ENCODE results near the gene PLK5.
"Not testable (repeated sequence)": the region's sequence is repeated elsewhere in the genome, so short reads cannot be mapped to it uniquely, and the experiment has no call there.

Gene PLK5

GRCh38 chr19:1519802-1520201, 4.1 kb upstream of the PLK5 start:
- peak overlapping the region in 1 of 2 donors; percentile 52 for H3K4me3 ChIP-seq (ENCODE audit: low read length in 2 of 2)
- peak overlapping the region; percentile 76 for H3K18ac ChIP-seq (ENCODE audit: low read length)
- H2AFZ ChIP-seq (ENCODE audit: low read length); H3K23ac ChIP-seq (ENCODE audit: low read depth, low read length, poor library complexity); H2BK120ac ChIP-seq (ENCODE audit: low read depth, low read length); H3K79me1 ChIP-seq (ENCODE audit: low read depth, low read length); H3K9me3 ChIP-seq (replicated peaks in 1 of 2; ENCODE audit: control insufficient read depth in 2 of 2, insufficient read depth in 1 of 2, low read depth in 1 of 2, low read length in 2 of 2); H3K4me1 ChIP-seq (ENCODE audit: control insufficient read depth in 2 of 2, insufficient read depth in 1 of 2, low read depth in 1 of 2, low read length in 2 of 2); H3K27ac ChIP-seq (replicated peaks; ENCODE audit: low read length); DNase-seq (ENCODE audit: low spot score); H2BK5ac ChIP-seq (ENCODE audit: low read length); H3K36me3 ChIP-seq (replicated peaks in 1 of 2; ENCODE audit: control insufficient read depth in 2 of 2, insufficient read depth in 2 of 2, low read length in 2 of 2); H3K4me2 ChIP-seq (ENCODE audit: insufficient read depth, low read length, poor library complexity, severe bottlenecking); H2BK15ac ChIP-seq (ENCODE audit: low read length); H3K9ac ChIP-seq (ENCODE audit: low read depth, low read length, poor library complexity); H4K91ac ChIP-seq (ENCODE audit: low read depth, low read length, poor library complexity); H2BK12ac ChIP-seq (ENCODE audit: low read length); H3K4ac ChIP-seq (ENCODE audit: low read length): not testable (repeated sequence)
- H4K8ac ChIP-seq (ENCODE audit: low read depth, low read length), result peak overlapping the region; percentile 96
- peaks cover 7 to 66% (median 22%) of the 10 kb centered on the region in 3 experiments for H3K27me3 ChIP-seq (ENCODE audit: control insufficient read depth in 3 of 3, insufficient read depth in 3 of 3, low read depth in 1 of 3, low read length in 3 of 3)
- H3K14ac ChIP-seq (ENCODE audit: low read length), result peak overlapping the region; percentile 56
- WGBS, 2 donors (ENCODE audit: extremely low coverage in 2 of 2, insufficient read length in 2 of 2, insufficient replicate concordance in 1 of 2), result no CpG with 5 or more reads among the region's 8 CpGs
- H2AK5ac ChIP-seq (ENCODE audit: low read depth, low read length), result peak overlapping the region; percentile 75

- peaks cover 4 to 6% of the 10 kb centered on the region in 2 donors for H3K4me1 ChIP-seq (ENCODE audit: control insufficient read depth in 2 of 2, insufficient read depth in 1 of 2, low read depth in 1 of 2, low read length in 2 of 2)
- no peak overlapping the region for H3K4ac ChIP-seq (ENCODE audit: low read length)
- no CpG with 5 or more reads among the region's 17 CpGs for WGBS, 2 donors (ENCODE audit: extremely low coverage in 2 of 2, insufficient read length in 2 of 2, insufficient replicate concordance in 1 of 2)
- no peak overlapping the region for H3K4me2 ChIP-seq (ENCODE audit: insufficient read depth, low read length, poor library complexity, severe bottlenecking)
- H2BK15ac ChIP-seq (ENCODE audit: low read length), result peak overlapping the region; percentile 26
- peaks cover 8 to 66% (median 27%) of the 10 kb centered on the region in 3 experiments for H3K27me3 ChIP-seq (ENCODE audit: control insufficient read depth in 3 of 3, insufficient read depth in 3 of 3, low read depth in 1 of 3, low read length in 3 of 3)
- peak overlapping the region; percentile 56 for H3K14ac ChIP-seq (ENCODE audit: low read length)
- no peak overlapping the region for H3K23ac ChIP-seq (ENCODE audit: low read depth, low read length, poor library complexity)
- no peak overlapping the region for H2BK120ac ChIP-seq (ENCODE audit: low read depth, low read length)
- H3K79me1 ChIP-seq (ENCODE audit: low read depth, low read length), result peaks cover 2% of the 10 kb centered on the region
- peak overlapping the region; percentile 75 for H2AK5ac ChIP-seq (ENCODE audit: low read depth, low read length)
- no peak overlapping the region for H3K27ac ChIP-seq (replicated peaks; ENCODE audit: low read length)
- H4K8ac ChIP-seq (ENCODE audit: low read depth, low read length), result peak overlapping the region; percentile 96
- peak overlapping the region; percentile 44 for H3K9ac ChIP-seq (ENCODE audit: low read depth, low read length, poor library complexity)
- peak overlapping the region in 1 of 2 donors; percentile 52 for H3K4me3 ChIP-seq (ENCODE audit: low read length in 2 of 2)
- H3K9me3 ChIP-seq (replicated peaks in 1 of 2; ENCODE audit: control insufficient read depth in 2 of 2, insufficient read depth in 1 of 2, low read depth in 1 of 2, low read length in 2 of 2), result peaks cover 0 to 5% of the 10 kb centered on the region in 2 donors
- no peaks in the 10 kb centered on the region for H3K36me3 ChIP-seq (replicated peaks in 1 of 2; ENCODE audit: control insufficient read depth in 2 of 2, insufficient read depth in 2 of 2, low read length in 2 of 2)
- H2AFZ ChIP-seq (ENCODE audit: low read length), result no peak overlapping the region
- no peak overlapping the region for H4K91ac ChIP-seq (ENCODE audit: low read depth, low read length, poor library complexity)
- DNase-seq (ENCODE audit: low spot score), result no peak
- H3K18ac ChIP-seq (ENCODE audit: low read length), result peak overlapping the region; percentile 76
- H2BK5ac ChIP-seq (ENCODE audit: low read length), result no peak overlapping the region
- H2BK12ac ChIP-seq (ENCODE audit: low read length), result peak overlapping the region; percentile 73
Observed at GRCh38 chr19:1520203-1520780, 3.6 kb upstream of the PLK5 start.

DNA sequence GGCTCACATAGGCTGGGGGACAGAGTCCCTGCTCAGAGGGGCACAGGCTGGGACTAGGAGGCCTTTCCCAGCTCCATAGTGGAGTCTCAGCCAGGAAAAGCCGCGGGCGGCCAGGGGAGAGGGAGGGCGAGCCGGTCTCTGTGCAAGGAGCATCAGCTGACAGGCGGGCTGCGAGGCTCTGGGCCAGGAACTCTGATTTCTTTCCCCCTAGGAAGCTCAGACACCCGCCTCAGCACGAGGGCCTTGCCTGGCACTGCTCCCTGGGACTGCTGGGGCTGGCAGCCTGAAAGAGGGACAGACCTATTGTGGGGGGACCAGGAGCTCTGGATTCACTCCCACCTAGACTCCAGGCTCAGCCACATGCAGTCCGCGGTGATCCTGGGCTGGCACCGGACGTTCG, 2.2 kb upstream of the PLK5 start:
- peak overlapping the region; percentile 24 for H2AK5ac ChIP-seq (ENCODE audit: low read depth, low read length)
- no peak overlapping the region for H3K4me2 ChIP-seq (ENCODE audit: insufficient read depth, low read length, poor library complexity, severe bottlenecking)
- H2BK5ac ChIP-seq (ENCODE audit: low read length), result peak overlapping the region; percentile 29
- no peak overlapping the region for H3K27ac ChIP-seq (replicated peaks; ENCODE audit: low read length)
- no peak overlapping the region for H2AFZ ChIP-seq (ENCODE audit: low read length)
- no peak overlapping the region for H4K8ac ChIP-seq (ENCODE audit: low read depth, low read length)
- peaks cover 2% of the 10 kb centered on the region for H3K79me1 ChIP-seq (ENCODE audit: low read depth, low read length)
- no peak overlapping the region for H4K91ac ChIP-seq (ENCODE audit: low read depth, low read length, poor library complexity)
- H3K14ac ChIP-seq (ENCODE audit: low read length), result peak overlapping the region; percentile 2
- no peak for DNase-seq (ENCODE audit: low spot score)
- H2BK12ac ChIP-seq (ENCODE audit: low read length), result peak overlapping the region; percentile 22
- H3K9ac ChIP-seq (ENCODE audit: low read depth, low read length, poor library complexity), result peak overlapping the region; percentile 21
- peaks cover 4 to 6% of the 10 kb centered on the region in 2 donors for H3K4me1 ChIP-seq (ENCODE audit: control insufficient read depth in 2 of 2, insufficient read depth in 1 of 2, low read depth in 1 of 2, low read length in 2 of 2)
- H3K27me3 ChIP-seq (ENCODE audit: control insufficient read depth in 3 of 3, insufficient read depth in 3 of 3, low read depth in 1 of 3, low read length in 3 of 3), result peaks cover 8 to 64% (median 33%) of the 10 kb centered on the region in 3 experiments
- no peak overlapping the region for H3K4ac ChIP-seq (ENCODE audit: low read length)
- peak overlapping the region; percentile 17 for H3K18ac ChIP-seq (ENCODE audit: low read length)
- no peaks in the 10 kb centered on the region for H3K36me3 ChIP-seq (replicated peaks in 1 of 2; ENCODE audit: control insufficient read depth in 2 of 2, insufficient read depth in 2 of 2, low read length in 2 of 2)
- WGBS, 2 donors (ENCODE audit: extremely low coverage in 2 of 2, insufficient read length in 2 of 2, insufficient replicate concordance in 1 of 2), result no CpG with 5 or more reads among the region's 14 CpGs
- H2BK15ac ChIP-seq (ENCODE audit: low read length), result no peak overlapping the region
- H3K23ac ChIP-seq (ENCODE audit: low read depth, low read length, poor library complexity), result peak overlapping the region; percentile 52
- H3K4me3 ChIP-seq (ENCODE audit: low read length in 2 of 2), result no peak overlapping the region
- H3K9me3 ChIP-seq (replicated peaks in 1 of 2; ENCODE audit: control insufficient read depth in 2 of 2, insufficient read depth in 1 of 2, low read depth in 1 of 2, low read length in 2 of 2), result peaks cover 0 to 5% of the 10 kb centered on the region in 2 donors
- H2BK120ac ChIP-seq (ENCODE audit: low read depth, low read length), result no peak overlapping the region

GRCh38 chr19:1522061-1522460, 1.8 kb upstream of the PLK5 start:
- peaks cover 8 to 62% (median 33%) of the 10 kb centered on the region in 3 experiments for H3K27me3 ChIP-seq (ENCODE audit: control insufficient read depth in 3 of 3, insufficient read depth in 3 of 3, low read depth in 1 of 3, low read length in 3 of 3)

More at GRCh38 chr19:1522061-1522460, 1.8 kb upstream of the PLK5 start:
- no peak overlapping the region for H3K4ac ChIP-seq (ENCODE audit: low read length)
- H3K79me1 ChIP-seq (ENCODE audit: low read depth, low read length), result peaks cover 2% of the 10 kb centered on the region
- H4K8ac ChIP-seq (ENCODE audit: low read depth, low read length), result no peak overlapping the region
- peaks cover 4 to 6% of the 10 kb centered on the region in 2 donors for H3K4me1 ChIP-seq (ENCODE audit: control insufficient read depth in 2 of 2, insufficient read depth in 1 of 2, low read depth in 1 of 2, low read length in 2 of 2)
- H3K14ac ChIP-seq (ENCODE audit: low read length), result no peak overlapping the region
- no peak for DNase-seq (ENCODE audit: low spot score)
- no CpG with 5 or more reads among the region's 10 CpGs for WGBS, 2 donors (ENCODE audit: extremely low coverage in 2 of 2, insufficient read length in 2 of 2, insufficient replicate concordance in 1 of 2)
- no peak overlapping the region for H2BK15ac ChIP-seq (ENCODE audit: low read length)
- H3K9ac ChIP-seq (ENCODE audit: low read depth, low read length, poor library complexity), result no peak overlapping the region
- H3K27ac ChIP-seq (replicated peaks; ENCODE audit: low read length), result no peak overlapping the region
- no peak overlapping the region for H4K91ac ChIP-seq (ENCODE audit: low read depth, low read length, poor library complexity)
- H2BK12ac ChIP-seq (ENCODE audit: low read length), result no peak overlapping the region
- H3K18ac ChIP-seq (ENCODE audit: low read length), result no peak overlapping the region
- peak overlapping the region; percentile 52 for H3K23ac ChIP-seq (ENCODE audit: low read depth, low read length, poor library complexity)
- H2BK120ac ChIP-seq (ENCODE audit: low read depth, low read length), result no peak overlapping the region
- no peak overlapping the region for H2AFZ ChIP-seq (ENCODE audit: low read length)
- no peaks in the 10 kb centered on the region for H3K36me3 ChIP-seq (replicated peaks in 1 of 2; ENCODE audit: control insufficient read depth in 2 of 2, insufficient read depth in 2 of 2, low read length in 2 of 2)
- H2AK5ac ChIP-seq (ENCODE audit: low read depth, low read length), result peak overlapping the region; percentile 24
- peak overlapping the region; percentile 29 for H2BK5ac ChIP-seq (ENCODE audit: low read length)
- H3K4me2 ChIP-seq (ENCODE audit: insufficient read depth, low read length, poor library complexity, severe bottlenecking), result no peak overlapping the region
- H3K9me3 ChIP-seq (replicated peaks in 1 of 2; ENCODE audit: control insufficient read depth in 2 of 2, insufficient read depth in 1 of 2, low read depth in 1 of 2, low read length in 2 of 2), result peaks cover 0 to 5% of the 10 kb centered on the region in 2 donors
- H3K4me3 ChIP-seq (ENCODE audit: low read length in 2 of 2), result no peak overlapping the region
